MCF 10A (cell line): ENCODE data around the gene GPC5. TPM values are rescaled to one million over a fixed set of nuclear protein-coding genes. Genes with fewer than 3 reads are reported as not detected.

Experiments
- BruUV-seq: library from RNA; stranded (reverse); fragments of 400-500 nt; replicated peaks from 2 replicates; lab custom pipeline; 2021; lab: Mats Ljungman, UMichigan
- CTCF ChIA-PET: fragments of 300-600 bp; sonication (Branson Sonifier 250); formaldehyde crosslinking; extraction: SDS; loops from one replicate; lab custom pipeline; 2021; ENCODE audit warnings: antibody characterized with exemption, inconsistent platforms; lab: Yijun Ruan, JAX
- POLR2A ChIA-PET: fragments of 300-600, 350-650 bp; sonication (Branson Sonifier 250); formaldehyde crosslinking; extraction: SDS; loops from one replicate; lab custom pipeline; 2020; ENCODE audit warnings: antibody characterized with exemption, inconsistent platforms; lab: Yijun Ruan, JAX
- DNase-seq: peaks from one replicate; pipeline ENCODE4 v3.0.0-alpha.2; 2018; ENCODE audit not compliant: unreplicated experiment
- H3K27ac Mint-ChIP-seq: one replicate; pipeline ENCODE4 v1.8.0; 2022; ENCODE audit warnings: mild to moderate bottlenecking, low read depth, mixed read lengths; ENCODE audit not compliant: unreplicated experiment
- H3K27me3 Mint-ChIP-seq: one replicate; pipeline ENCODE4 v1.8.0; 2022; ENCODE audit warnings: mixed read lengths; ENCODE audit not compliant: insufficient read depth, unreplicated experiment
- H3K36me3 Mint-ChIP-seq: one replicate; pipeline ENCODE4 v1.8.0; 2022; ENCODE audit warnings: mild to moderate bottlenecking, moderate library complexity, mixed read lengths; ENCODE audit not compliant: insufficient read depth, unreplicated experiment
- H3K4me1 Mint-ChIP-seq: one replicate; pipeline ENCODE4 v1.8.0; 2022; ENCODE audit warnings: mixed read lengths; ENCODE audit not compliant: insufficient read depth, unreplicated experiment
- H3K4me3 Mint-ChIP-seq: one replicate; pipeline ENCODE4 v1.8.0; 2022; ENCODE audit warnings: mild to moderate bottlenecking, moderate library complexity, mixed read lengths; ENCODE audit not compliant: unreplicated experiment
- H3K9me3 Mint-ChIP-seq: one replicate; pipeline ENCODE4 v1.8.0; 2022; ENCODE audit warnings: mixed read lengths; ENCODE audit not compliant: unreplicated experiment
- CTCF ChIP-seq: fragments of 200-600 bp; IDR thresholded peaks from one replicate; pipeline ENCODE4 v1.8.0; 2022; ENCODE audit warnings: antibody characterized with exemption, mild to moderate bottlenecking; ENCODE audit not compliant: unreplicated experiment
- intact Hi-C: fragments of 100-400 bp; cut with micrococcal nuclease; formaldehyde crosslinking; loops from 2 replicates; pipeline ENCODE4 v1.14.1; 2022
- microRNA-seq: library from miRNA; unstranded; fragments of <30 nt; microRNA quantifications from one replicate; pipeline ENCODE4 v1.2.0, GENCODE V29; 2022
- total RNA-seq: library from RNA; stranded (reverse); gene quantifications from 2 replicates; pipeline ENCODE4 v1.2.3, GENCODE V29; 2022

The GPC5 gene
- total RNA-seq, 1 experiment from 2014 or later: not detected

GRCh38 chr13:92900446-92900845 is 1502.0 kb downstream of the GPC5 start:
- ChIA-PET POLR2A (no interaction called here), CTCF (interaction anchor here (0.9 to 2.3 kb wide), 3 partner anchors 713 to 1457 kb away, joined by 3 to 10 read pairs (median 5); no protein-coding TSS in a partner anchor)
- Mint-ChIP-seq H3K27me3 (no peaks in the 10 kb centered on the region), H3K9me3 (no peaks in the 10 kb centered on the region), H3K36me3 (no peaks in the 10 kb centered on the region), H3K4me3 (no peak overlapping the region), H3K27ac (no peak overlapping the region), H3K4me1 (peaks cover 15% of the 10 kb centered on the region)
- no peak for DNase-seq
- intact Hi-C loops: no loop called here
- TF ChIP-seq CTCF: no peak
- no TSS peak for BruUV-seq

- POLR2A ChIA-PET: no interaction called here
- peaks cover 11% of the 10 kb centered on the region for H3K4me1 Mint-ChIP-seq
- intact Hi-C loops: no loop called here
- H3K4me3 Mint-ChIP-seq: no peak overlapping the region
- TF ChIP-seq CTCF: no peak
- no peaks in the 10 kb centered on the region for H3K36me3 Mint-ChIP-seq
- CTCF ChIA-PET: interaction anchor here (0.6 to 2.3 kb wide), 6 partner anchors 325 to 1456 kb away, joined by 3 to 10 read pairs (median 3); partner anchors contain the start of gene GPC6
- peak; percentile 56 for DNase-seq
- H3K27me3 Mint-ChIP-seq: no peaks in the 10 kb centered on the region
- no peaks in the 10 kb centered on the region for H3K9me3 Mint-ChIP-seq
- no TSS peak for BruUV-seq
- no peak overlapping the region for H3K27ac Mint-ChIP-seq
Measured at GRCh38 chr13:92901739-92902138, 1503.3 kb downstream of the GPC5 start.

GRCh38 chr13:92912629-92913028 is 1514.2 kb downstream of the GPC5 start:
- DNase-seq: no peak
- Mint-ChIP-seq H3K9me3 (no peaks in the 10 kb centered on the region), H3K27ac (no peak overlapping the region), H3K27me3 (no peaks in the 10 kb centered on the region), H3K36me3 (no peaks in the 10 kb centered on the region), H3K4me1 (no peaks in the 10 kb centered on the region), H3K4me3 (no peak overlapping the region)
- CTCF ChIA-PET: interaction anchor here (0.6 to 1.0 kb wide), 3 partner anchors 16 to 587 kb away, joined by 3 read pairs; no protein-coding TSS in a partner anchor
- intact Hi-C loops: no loop called here
- no TSS peak for BruUV-seq
- TF ChIP-seq CTCF: no peak
- POLR2A ChIA-PET: no interaction called here

- Mint-ChIP-seq H3K9me3 (no peaks in the 10 kb centered on the region), H3K36me3 (no peaks in the 10 kb centered on the region), H3K4me3 (no peak overlapping the region), H3K27ac (no peak overlapping the region), H3K4me1 (no peaks in the 10 kb centered on the region), H3K27me3 (no peaks in the 10 kb centered on the region)
- BruUV-seq: no TSS peak
- DNase-seq: no peak
- intact Hi-C loops: no loop called here
- TF ChIP-seq CTCF: no peak
- CTCF ChIA-PET: no interaction called here
- POLR2A ChIA-PET: interaction anchor here (0.7 kb wide), 1 partner anchor 59 kb away, joined by 3 read pairs; no protein-coding TSS in a partner anchor
Measured at GRCh38 chr13:92913840-92914239, 1515.4 kb downstream of the GPC5 start.

Small RNA genes lying within 50 kb of the gene (microRNA-seq; reads per million reads assigned to microRNA genes)
- gene MIR548AS: not detected

Other genes starting within 250 kb of the GPC5 start
- 3.1 and 8.1 TPM in 2 replicates for gene MIR17HG, start 50.9 kb upstream of the GPC5 start, total RNA-seq